AG10803 (cell line): ENCODE results near the gene TRPV2.
A peak's percentile ranks its signal among the peaks of the same experiment; 100 is the strongest.

Experiments used
- DNase-seq: peaks from one replicate; pipeline ENCODE4 v3.0.0; 2010; ENCODE audit warnings: low read depth
- H3K4me3 ChIP-seq: 2 replicates; pipeline ENCODE4 v1.5.1; 2011; ENCODE audit warnings: mild to moderate bottlenecking, low read length, control low read depth
- TF ChIP-seq, protein P1 (sequence below): conservative IDR thresholded peaks from 2 replicates; pipeline ENCODE4 v1.5.1; 2011; ENCODE audit warnings: mild to moderate bottlenecking, low read length, control low read depth, inconsistent platforms

The TRPV2 gene

GRCh38 chr17:16433514-16433913 lies 18.1 kb downstream of the TRPV2 start:
- no peak overlapping the region for H3K4me3 ChIP-seq
- TF ChIP-seq, protein P1, sequence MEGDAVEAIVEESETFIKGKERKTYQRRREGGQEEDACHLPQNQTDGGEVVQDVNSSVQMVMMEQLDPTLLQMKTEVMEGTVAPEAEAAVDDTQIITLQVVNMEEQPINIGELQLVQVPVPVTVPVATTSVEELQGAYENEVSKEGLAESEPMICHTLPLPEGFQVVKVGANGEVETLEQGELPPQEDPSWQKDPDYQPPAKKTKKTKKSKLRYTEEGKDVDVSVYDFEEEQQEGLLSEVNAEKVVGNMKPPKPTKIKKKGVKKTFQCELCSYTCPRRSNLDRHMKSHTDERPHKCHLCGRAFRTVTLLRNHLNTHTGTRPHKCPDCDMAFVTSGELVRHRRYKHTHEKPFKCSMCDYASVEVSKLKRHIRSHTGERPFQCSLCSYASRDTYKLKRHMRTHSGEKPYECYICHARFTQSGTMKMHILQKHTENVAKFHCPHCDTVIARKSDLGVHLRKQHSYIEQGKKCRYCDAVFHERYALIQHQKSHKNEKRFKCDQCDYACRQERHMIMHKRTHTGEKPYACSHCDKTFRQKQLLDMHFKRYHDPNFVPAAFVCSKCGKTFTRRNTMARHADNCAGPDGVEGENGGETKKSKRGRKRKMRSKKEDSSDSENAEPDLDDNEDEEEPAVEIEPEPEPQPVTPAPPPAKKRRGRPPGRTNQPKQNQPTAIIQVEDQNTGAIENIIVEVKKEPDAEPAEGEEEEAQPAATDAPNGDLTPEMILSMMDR: no peak
- no peak for DNase-seq

DNA sequence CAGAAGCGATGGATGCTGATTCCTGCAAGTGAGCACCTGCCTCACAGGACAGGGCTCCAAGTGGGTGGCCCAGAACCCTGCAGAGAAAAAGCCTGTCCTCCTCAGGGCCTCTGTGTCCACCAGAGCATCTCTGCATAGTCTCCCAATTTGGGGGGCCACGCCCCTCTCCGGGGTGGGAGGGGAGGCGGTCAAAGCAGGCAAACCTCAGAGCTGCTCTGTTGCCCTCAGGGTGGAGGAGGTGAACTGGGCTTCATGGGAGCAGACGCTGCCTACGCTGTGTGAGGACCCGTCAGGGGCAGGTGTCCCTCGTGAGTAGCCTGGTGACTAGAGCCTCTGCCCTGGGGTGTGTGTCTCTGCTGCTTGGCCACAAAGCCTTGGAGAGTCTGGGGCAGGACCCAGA lies 19.3 kb downstream of the TRPV2 start:
- TF ChIP-seq, protein P1: no peak
- no peak overlapping the region for H3K4me3 ChIP-seq
- no peak for DNase-seq

DNA sequence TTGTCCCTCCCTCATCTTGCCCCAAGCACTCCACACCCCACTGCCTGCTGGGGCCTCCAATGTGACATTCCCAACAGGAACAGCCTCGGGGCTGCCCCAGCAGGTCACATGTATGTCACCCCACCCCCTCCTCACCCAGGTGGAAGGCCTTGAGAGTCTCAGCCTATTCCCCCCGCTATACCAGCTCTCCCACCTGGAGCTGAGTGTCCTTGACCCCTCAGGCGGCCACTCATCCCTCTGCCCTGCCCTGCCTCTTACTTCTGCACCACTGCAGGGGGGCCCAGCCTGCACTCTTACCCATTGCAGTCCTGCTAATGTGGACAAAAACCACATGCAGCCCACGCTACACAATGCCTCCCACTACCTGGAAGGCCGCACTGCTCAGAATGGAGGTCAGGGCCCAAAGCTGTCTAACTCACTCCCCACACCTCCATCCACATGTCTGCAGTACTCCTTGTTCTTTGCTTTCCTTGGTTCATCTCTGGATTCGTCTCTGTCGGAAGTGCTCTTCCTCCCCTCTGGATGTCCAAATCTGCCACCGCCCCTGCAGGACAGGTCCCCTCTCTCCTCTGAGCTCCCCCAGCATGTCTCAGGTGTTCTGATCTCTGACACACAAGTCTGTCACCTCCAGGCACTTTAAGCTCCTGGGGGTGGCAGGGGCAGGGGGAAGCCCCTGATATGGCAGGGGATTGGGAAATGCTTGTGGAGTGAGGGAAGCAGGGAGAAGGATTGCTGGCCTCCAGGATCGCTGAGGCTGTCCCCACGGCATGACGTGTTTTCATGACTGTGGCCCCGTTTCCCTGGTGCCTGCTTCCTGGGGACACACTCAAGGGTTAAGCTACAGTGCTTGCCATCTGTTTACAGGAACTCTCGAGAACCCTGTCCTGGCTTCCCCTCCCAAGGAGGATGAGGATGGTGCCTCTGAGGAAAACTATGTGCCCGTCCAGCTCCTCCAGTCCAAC lies 20.8 kb downstream of the TRPV2 start:
- DNase-seq: no peak
- H3K4me3 ChIP-seq: no peak overlapping the region
- TF ChIP-seq, protein P1: no peak

DNA sequence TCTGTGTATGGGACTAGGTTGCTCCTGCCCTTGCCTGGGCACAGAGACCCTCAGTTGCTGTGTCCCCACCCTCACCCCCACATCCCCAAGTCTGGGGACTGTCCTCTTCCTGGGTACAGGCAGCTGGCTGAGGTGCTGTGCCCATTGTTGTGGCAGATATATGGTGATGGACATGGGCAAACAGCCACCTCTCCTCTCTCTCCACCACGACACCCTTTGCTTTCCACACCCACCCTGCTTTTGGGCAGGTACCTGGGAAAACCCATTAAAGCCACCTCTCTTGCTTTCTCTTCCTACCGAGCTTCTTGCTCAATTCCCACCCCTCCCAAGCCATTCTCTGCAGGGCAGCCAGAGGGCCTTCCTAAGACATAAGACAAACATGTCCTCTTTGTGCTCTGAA lies 21.7 kb downstream of the TRPV2 start:
- DNase-seq: no peak
- H3K4me3 ChIP-seq: no peak overlapping the region
- TF ChIP-seq, protein P1: no peak

DNA sequence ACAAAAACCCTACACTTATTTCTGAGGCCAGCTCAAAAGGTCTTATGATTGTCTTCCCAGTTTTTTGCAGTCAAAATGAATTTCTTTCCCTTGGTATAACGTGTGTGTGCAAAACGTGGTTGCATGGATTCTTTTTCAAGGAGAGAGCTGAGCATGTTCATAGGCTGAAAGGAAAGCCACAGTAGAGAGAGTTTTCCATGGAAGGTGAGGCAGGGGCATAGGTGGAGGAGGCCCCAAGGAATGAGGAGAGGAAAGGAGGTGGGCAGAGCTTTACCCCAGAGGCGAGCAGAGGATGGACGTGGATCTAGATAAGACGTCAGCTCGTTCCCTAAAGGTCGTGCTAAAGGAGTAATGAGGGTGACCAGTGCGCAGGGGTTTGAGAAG lies 22.8 kb downstream of the TRPV2 start:
- TF ChIP-seq, protein P1: no peak
- H3K4me3 ChIP-seq: peak overlapping the region; percentile 54
- DNase-seq: no peak

DNA sequence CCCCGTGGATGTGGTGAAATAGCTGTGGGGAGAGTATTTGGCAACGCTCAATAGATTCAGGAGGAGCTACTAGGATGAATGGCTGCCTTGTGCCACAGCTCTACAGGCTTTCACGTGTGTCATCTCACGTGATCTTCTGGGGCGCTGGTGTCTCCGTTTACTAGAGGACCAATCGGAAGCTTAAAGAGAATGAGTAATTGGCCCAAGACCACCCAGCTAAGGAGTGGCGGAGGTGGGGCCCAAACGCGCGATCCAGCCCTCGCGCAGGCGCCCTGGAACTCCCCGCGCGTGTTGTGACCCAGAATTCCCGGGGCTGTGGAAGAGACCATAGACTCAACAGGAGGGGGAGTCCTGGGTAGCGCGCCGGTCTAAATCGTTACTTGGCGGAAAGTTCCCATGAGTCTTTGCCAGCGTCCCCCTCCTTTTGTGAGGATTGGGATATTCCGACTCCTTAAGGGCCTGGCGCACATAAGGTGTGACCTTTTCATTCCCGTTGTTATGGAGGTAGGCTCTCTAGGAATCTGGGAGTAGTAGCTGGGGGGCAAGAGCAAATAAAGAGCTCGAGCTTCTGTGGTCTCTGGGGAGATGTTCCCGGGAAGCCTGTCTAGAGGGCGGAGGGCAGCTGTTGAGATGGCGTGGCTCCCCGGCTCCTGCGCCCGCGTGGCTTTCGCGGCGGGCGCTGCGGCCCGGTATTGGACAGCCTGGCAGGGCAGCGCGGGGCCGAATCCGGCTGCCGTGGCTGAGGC lies 23.4 kb downstream of the TRPV2 start:
- TF ChIP-seq, protein P1: no peak
- H3K4me3 ChIP-seq: peak overlapping the region; percentile 97
- peak; percentile 100 for DNase-seq

DNA sequence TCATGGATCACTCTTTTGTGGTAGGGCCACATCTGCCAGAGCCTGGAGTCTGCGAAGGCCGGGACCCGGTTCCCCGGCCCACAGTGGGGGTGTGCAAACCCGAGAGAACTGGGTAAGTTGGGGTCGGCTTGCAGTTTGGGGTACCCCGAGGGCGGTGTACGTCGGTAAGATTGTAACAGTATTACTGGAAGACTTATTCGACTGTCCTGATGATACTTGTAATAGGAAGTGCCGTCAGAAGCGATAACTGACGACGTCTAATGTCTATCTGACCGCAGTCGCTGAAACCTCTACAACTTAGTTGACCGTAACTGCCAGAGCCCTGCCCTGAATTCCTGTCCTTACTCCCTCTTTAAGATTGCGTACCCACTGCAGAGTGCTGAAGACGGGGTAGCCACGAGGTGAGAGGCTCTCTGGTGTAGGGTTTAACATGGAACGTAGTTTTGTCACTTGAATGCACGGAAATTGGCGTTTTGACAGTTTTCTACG lies 24.0 kb downstream of the TRPV2 start:
- H3K4me3 ChIP-seq: peak overlapping the region; percentile 97
- TF ChIP-seq, protein P1: no peak
- peak; percentile 30 for DNase-seq
